Measurements from ENCODE around the gene PHC2. TPM values are rescaled to one million over a fixed set of nuclear protein-coding genes. Genes with fewer than 3 reads are reported as not detected.
"Not testable (repeated sequence)": the region's sequence is repeated elsewhere in the genome, so short reads cannot be mapped to it uniquely, and the experiment has no call there.

Gene PHC2
- total RNA-seq, 1 donor from 2014 or later: 121 TPM

DNA sequence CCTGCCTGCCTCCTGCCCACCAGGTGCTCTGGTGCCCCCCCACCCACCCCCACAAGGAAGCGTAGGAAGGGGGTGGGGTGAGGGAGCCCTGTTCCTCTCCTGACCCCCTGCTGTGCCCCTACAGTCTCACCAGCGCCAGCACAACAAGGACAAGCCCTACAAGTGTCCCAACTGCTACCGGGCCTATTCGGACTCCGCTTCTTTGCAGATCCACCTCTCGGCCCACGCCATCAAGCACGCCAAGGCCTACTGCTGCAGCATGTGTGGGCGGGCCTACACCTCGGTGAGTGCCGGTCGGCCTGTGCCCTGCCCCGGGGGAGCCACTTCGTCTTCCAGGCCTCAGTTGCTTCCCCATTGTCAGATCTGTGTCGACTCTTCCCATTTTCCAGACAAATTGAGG lies 135.9 kb downstream of the PHC2 start:
- DNase-seq (ENCODE audit: low spot score): no peak

GRCh38 chr1:33294071-33295010 lies 136.6 kb downstream of the PHC2 start:
- no peak for DNase-seq (ENCODE audit: low spot score)

DNA sequence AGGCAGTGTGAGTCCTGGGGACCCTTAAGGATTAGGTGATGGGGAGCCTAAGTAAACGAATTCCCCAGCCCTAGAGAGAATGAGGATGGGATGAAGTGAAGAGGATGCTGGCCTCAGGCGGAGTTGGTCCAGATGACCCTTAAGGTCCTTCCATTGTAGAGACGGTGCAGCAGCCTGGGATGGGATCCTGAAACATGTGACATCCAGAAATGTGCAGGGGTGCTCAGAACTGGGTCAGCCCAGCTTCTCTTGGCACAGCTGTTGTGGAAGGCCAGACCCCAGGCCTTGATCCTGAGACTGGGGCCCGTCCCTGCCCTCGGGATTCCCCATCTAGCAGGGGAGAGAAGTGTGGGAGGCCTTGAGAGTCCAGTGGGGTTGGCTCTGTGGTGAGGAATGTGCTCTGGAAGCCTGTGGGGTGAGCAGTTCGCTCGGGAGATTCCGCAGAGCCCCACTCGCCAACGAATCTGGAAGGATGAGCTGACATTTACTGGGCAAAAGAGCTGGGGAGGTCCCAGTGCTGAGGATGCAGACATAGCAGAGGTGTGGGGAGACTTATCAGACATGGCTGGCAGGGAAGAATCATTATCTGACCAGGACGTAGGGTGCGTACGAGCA lies 138.1 kb downstream of the PHC2 start:
- DNase-seq (ENCODE audit: low spot score): no peak

DNA sequence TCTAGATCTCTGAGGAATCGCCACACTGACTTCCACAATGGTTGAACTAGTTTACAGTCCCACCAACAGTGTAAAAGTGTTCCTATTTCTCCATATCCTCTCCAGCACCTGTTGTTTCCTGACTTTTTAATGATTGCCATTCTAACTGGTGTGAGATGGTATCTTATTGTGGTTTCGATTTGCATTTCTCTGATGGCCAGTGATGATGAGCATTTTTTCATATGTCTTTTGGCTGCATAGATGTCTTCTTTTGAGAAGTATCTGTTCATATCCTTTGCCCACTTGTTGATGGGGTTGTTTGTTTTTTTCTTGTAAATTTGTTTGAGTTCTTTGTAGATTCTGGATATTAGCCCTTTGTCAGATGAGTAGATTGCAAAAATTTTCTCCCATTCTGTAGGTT lies 140.3 kb downstream of the PHC2 start:
- DNase-seq (ENCODE audit: low spot score): not testable (repeated sequence)

- DNase-seq (ENCODE audit: low spot score): no peak
These were observed 141.1 kb downstream of the PHC2 start for GRCh38 chr1:33289858-33290154.

DNA sequence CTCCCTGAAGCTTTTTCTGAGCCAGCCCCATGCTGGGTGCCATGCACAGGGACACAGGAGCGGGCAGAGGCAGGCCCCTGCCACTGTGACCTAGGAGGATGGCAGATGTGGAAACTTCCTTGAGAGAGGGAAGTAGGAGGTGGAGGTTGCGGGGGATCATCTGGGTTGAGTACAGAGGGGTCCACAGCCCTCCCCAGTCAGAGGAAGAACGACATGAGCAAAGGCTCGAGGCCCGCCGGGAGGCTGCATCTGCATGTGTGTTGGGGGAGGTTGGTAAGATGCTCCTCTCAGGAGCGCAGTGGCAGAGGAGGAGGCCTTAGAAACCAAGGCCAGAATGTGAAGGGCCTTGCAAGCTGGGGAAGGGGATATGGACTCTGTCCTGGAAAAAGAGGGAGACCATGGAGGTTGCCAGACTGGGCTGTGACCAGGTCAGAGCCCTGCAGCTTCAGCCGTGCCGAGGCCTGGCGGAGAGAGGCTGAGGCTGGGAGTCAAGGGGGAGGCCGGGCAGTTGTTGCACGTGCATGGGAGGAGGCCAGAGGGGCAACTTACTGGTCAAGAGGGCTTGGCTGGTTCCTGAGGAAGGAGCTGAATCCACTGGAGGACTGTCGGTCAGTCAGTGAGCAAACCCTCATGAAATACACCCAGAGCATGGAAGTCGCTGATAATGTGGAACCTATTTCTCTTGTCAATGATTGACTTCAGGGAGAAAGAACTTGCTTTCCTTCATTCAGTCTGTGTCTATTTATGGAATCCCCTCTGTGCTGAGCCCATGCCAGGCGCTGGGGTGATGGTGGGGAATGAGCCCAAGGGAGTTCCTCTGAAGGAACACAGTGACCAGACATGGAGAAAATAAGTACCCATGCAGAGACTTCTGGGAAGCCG lies 141.7 kb downstream of the PHC2 start:
- DNase-seq (ENCODE audit: low spot score): no peak

DNA sequence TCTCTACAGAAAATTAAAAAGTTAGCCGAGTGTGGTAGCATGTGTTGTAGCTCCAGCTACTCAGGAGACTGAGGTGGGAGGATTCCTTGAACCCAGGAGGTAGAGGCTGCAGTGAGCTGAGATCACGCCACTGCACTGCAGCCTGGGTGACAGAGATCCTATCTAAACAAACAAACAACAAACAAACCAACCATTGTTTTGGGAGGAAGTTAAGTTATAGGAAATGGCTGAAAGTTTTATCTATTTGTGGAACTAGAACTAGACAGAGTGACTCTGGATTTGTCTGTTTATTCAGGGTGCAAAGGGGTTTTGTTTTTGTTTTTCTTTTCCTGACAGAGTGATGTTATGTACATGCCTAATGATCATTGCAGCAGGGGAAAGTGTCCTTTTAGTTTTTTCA lies 143.6 kb downstream of the PHC2 start:
- no peak for DNase-seq (ENCODE audit: low spot score)

- DNase-seq (ENCODE audit: low spot score): no peak
These were observed 144.3 kb downstream of the PHC2 start for GRCh38 chr1:33286451-33287185.

DNA sequence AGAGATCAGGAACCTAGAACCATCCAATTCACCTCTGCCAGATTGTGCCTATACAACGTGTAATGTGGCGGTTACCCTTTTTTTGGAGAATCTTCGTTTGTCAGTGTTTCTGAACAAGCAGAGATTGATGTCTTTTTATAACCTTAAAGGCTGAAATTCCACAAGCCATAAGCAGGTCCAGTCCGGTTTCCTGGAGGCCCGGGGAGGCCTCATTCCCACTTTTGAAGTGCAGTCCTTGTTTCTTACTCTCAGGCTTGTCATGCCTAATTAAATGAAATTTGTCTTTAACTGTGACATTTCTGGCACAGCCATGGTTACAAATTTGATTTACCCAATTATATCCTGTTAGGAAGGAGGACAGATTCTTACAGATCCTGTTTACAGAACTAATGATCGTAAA lies 146.8 kb downstream of the PHC2 start:
- DNase-seq (ENCODE audit: low spot score): no peak

DNA sequence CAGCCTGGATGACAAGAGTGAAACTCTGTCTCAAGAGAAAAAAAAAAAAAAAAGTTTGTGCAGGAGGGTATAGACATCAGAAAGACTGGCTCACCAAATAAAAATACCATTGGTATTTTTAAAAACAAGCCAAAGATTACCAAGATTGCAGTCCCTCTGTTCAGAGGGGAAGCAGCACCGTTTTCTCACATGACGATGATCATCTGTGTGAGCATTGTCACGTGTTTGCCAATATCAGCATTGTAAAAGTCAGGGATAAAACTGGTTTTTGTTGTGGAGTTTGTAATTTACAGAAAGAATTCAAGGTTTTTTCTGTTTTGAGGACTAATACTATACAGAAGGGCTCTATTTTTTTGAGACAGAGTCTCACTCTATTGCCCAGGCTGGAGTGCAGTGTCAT lies 148.1 kb downstream of the PHC2 start:
- no peak for DNase-seq (ENCODE audit: low spot score)

DNA sequence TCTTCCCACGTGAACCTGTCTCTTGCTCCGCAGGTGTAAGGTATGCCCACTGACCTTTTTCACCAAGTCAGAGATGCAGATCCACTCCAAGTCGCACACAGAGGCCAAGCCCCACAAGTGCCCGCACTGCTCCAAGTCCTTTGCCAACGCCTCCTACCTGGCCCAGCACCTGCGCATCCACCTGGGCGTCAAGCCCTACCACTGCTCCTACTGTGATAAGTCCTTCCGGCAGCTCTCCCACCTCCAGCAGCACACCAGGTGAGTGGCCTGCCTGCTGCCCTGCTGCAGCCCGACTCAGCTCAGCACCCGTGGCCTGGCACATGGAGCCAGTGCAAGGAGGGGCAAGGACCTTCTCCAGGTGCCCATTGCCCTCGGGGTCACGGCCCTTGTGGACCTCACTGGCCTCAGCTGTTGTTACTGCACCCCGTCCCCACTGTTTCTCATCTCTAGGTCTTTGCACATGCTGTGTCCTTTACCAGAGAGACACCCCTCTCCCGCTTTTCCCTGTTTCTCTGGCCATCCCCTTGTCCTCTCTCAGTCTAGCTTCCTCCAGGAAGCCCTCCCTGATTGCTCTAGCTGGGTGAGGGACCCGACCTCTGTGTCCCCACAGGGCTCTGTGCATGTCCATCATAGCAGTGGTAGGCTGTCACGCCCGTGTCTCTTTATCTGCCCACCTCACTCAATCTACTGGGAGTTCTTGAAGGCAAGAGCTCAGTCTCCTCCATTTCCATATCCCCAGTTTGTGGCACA lies 149.2 kb downstream of the PHC2 start:
- no peak for DNase-seq (ENCODE audit: low spot score)

- no peak for DNase-seq (ENCODE audit: low spot score)
These were observed 150.7 kb downstream of the PHC2 start for GRCh38 chr1:33280091-33280661.

DNA sequence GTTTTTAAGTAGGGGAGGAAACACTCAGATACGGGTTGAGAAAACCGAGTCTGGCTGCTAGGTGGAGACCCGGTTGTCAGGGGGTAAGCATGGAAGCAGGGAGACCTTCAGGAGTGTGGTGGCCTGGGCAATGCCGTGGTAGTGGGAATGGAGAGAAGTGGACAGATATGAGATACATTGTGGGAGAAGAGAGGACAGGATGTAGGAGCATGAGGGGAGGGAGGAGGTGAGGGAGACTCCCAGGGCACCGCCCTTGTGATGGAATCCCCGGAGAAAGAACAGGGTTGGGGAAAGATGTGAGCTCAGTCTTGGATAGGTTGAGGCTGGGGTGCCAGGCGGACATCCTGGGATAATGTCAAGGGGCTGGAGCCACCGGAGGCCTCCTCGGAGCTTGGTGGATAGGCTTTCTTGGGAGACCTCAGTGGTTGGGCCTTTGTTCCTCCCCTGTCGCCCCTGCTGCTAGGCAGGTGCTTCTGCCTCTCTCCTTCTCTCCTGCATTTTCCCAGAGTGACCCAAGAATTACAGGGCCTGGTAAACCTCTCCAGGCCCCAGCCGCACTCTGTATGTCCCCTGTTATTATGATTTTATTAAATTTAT lies 153.3 kb downstream of the PHC2 start:
- no peak for DNase-seq (ENCODE audit: low spot score)

DNA sequence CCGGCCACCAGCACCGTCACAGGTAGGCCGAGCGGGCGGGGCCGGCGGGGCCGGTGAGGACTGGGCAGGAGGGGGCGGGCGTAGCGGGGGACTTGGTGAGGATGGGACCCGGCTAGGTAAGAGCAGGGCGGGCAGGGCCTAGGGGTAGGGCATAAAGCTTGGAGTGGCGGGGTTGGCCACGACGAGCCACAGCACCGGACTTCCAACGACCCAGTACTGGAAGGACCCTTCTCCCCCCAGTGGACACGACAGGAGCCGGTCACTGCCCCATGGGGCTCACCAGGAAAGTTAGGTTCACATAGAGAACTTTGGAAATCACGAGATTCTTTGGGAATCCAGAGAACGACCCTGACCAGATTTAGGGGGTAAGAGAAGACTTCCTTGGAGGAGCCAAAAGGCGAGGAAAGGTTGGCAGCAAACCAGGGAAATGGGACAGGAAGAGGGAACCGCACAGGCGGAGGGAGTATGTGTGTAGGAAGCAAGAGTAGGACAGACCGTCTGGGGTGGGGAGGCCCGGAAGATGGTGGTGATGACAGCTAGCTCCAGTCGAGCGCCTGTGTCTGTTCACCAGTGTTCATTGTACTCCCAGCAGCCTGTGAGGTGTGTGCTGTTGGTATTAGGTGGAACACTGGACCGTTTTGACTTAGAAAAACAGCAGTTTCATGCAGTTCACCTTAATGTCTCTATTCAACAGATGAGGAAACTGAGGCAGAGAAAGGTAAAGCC lies 154.2 kb downstream of the PHC2 start:
- no peak for DNase-seq (ENCODE audit: low spot score)

DNA sequence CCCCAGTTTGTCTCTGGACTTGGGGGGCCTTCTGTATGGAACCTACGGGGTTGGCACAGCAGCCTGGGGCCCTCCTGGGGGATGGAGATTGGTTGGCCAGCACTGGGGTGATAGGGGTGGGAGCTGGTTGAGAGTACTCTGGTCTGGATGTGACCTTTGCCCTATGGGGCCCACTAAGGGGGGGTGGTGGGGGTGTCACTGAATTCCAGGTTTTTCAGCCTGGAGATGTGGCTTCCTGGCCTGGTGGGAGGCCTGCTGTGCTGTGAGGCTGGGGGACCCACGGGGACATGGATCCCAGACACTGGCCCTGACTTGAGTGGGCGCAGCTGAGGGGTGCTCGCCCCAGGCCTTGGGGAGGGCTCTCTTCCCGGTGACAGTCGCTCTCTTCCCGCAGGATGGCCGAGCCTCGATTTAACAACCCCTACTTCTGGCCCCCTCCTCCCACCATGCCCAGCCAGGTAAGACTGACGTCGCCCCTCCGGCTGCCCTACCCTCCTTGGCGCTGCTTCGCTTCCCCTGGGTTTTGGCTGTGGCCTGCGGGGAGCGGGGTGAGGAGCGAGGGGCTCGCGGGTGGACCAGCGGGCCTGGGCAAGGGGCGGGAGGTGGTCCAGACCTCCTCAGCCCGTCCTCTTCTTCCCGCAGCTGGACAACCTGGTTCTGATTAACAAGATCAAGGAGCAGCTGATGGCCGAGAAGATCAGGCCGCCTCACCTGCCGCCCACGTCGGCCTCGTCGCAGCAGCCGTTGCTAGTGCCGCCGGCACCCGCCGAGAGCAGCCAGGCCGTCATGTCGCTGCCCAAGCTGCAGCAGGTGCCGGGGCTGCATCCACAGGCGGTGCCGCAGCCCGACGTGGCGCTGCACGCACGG lies 155.0 kb downstream of the PHC2 start:
- no peak for DNase-seq (ENCODE audit: low spot score)

DNA sequence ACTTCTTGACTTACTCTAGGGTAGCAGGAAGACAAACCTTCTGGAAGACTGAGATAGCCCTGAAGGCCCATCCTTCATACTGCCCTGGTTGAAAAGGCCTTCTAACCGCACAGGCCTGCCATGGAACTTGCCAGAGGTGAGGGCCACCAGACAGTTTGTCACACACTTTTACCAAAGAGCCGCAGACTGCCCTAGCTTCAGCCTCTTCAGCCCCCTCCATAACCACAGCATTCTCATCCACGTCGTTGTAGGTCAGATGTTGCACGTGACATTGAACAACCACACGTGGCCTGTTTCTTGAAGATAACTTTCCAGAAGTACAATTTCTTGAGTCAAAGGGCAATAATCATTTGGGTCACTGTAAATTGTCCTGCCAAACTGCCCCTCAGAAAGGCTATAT lies 155.7 kb downstream of the PHC2 start:
- DNase-seq (ENCODE audit: low spot score): no peak

DNA sequence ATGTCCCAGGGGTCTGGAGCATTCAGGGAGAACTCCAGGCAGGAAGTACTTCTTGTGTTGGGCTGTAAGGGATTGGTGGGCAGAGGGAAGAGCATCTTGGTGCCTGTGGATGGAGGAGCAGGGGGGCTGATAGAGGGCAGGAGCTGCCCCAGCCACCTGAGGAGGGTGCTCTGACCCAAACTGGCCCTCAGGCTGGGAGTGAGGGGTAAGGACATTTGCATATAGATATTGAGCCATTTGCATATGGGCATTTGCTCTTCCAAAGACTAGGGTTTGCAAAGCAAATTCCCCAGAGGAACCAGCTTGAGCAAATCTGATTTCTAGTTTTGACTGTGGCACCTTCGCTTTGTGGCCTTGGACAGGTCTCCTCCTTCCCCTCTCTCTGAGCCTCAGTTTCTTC lies 156.4 kb downstream of the PHC2 start:
- DNase-seq (ENCODE audit: low spot score): no peak

DNA sequence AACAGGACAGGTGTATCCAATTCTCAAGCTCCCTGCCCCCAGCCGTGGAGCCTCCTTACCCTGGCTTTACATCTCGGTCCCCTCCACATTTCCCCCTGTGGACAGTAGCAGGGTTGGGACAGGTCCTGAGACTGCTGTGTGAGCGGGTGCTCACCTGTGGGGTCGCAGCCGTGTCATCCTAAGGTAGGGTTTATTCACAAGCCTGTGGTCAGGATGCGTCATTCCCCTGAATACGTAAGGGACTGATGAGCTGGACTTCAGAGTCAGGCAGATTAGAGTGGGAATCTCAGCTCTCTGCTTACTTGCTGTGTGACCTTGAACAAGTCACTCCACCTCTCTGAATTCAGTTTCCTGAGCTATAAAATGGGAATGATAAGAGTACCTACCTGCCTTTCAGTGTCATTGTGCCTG lies 156.9 kb downstream of the PHC2 start:
- DNase-seq (ENCODE audit: low spot score): no peak

Data from mucosa of gallbladder (tissue), 1 donor.